Measurements from ENCODE around the gene SLC12A9.
A peak's percentile ranks its signal among the peaks of the same experiment; 100 is the strongest.
"Not testable (repeated sequence)": the region's sequence is repeated elsewhere in the genome, so short reads cannot be mapped to it uniquely, and the experiment has no call there.

SLC12A9 gene

GRCh38 chr7:100852048-100852872 lies at the start of gene SLC12A9:
TSS of gene SLC12A9 (plus strand) at chr7:100852713. CDS start at chr7:100854198, 1,485 bp downstream.
- DNase-seq (ENCODE audit: low spot score) = peak; percentile 97

GRCh38 chr7:100802951-100803350 lies 49.6 kb upstream of the SLC12A9 start:
- DNase-seq (ENCODE audit: low spot score) = no peak

GRCh38 chr7:100803398-100804161 lies 48.9 kb upstream of the SLC12A9 start:
- peak; percentile 97 for DNase-seq (ENCODE audit: low spot score)

DNA sequence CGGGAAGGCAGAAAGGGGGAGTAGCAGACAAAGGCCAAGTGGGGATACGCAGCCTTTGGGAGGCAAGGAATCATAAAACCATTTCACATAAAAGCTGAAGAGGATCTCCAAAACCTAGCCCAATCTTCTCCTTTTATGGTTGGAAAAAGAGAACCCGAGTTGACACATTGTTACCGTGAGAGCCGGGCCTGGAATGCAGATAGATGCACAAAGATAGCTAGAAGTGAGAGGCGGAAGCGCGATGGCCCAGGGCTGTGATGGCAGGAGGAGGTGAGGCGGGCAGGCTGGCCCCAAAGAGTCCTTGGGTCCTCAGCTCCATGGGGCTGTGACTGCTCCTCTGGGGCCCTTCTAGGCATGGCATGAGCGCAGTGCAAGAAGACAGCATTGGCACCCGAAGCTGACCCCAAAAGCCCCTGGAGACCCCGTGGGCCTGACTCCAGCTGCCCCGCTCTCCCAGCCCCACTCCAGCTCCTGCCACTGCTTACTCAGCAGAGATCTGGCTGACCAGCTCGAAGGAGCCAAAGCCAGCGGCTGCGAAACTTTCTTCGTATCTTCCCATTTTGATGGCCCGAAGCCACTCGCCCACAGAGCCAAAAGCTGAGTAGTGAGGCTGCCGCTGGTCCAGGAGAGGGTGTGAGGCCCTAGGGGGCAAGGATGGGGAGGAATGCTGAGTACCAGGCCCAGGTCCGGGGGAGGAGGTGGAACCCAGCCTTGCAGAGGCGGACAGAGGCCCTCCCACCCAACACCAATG lies 47.7 kb upstream of the SLC12A9 start:
- no peak for DNase-seq (ENCODE audit: low spot score)

- DNase-seq (ENCODE audit: low spot score) = no peak
These were observed 46.2 kb upstream of the SLC12A9 start for GRCh38 chr7:100806276-100806675.

DNA sequence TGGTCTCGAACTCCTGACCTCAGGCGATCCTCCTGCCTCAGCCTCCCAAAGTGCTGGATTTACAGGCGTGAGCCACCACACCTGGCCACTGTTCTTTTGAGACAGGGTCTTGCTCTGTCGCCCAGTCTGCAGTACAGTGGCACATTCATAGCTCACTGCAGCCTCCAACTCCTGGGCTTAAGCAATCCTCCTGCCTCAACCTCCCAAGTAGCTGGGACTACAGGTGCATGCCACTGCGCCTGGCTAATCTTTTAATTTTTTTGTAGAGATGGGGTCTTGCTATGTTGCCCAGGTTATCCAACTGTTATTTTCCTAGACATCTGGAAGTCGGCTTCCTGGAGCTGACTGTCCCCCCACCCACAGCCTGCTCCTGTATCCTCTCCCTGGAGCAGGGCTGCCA lies 45.6 kb upstream of the SLC12A9 start:
- not testable (repeated sequence) for DNase-seq (ENCODE audit: low spot score)

DNA sequence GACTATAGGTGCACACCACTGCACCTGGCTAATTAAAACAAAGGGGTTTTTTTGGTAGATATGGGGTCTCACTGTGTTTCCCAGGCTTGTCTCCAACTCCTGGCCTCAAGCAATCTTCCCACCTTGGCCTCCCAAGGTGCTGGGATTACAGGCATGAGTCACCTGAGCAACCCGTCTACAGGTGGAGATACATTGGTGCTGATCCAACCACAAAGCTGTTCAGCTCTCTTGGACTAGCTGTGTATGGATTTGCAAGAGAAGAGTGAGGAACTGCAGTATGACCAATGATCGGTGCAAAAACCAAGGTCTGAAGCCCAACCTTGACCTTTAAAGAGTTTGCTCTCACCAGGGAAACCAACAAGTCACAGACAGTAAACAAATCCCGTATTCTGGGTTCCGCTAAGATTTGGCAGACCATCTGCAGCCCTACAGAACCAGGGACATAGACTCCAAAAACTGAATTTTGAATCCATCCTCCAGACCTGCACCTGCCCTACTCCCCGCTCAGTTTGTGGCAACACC lies 44.1 kb upstream of the SLC12A9 start:
- no peak for DNase-seq (ENCODE audit: low spot score)

- DNase-seq (ENCODE audit: low spot score) = no peak
These were observed 41.0 kb upstream of the SLC12A9 start for GRCh38 chr7:100811480-100811879.

- no peak for DNase-seq (ENCODE audit: low spot score)
These were observed 39.8 kb upstream of the SLC12A9 start for GRCh38 chr7:100812729-100813128.

- not testable (repeated sequence) for DNase-seq (ENCODE audit: low spot score)
These were observed 36.0 kb upstream of the SLC12A9 start for GRCh38 chr7:100816515-100816914.

DNA sequence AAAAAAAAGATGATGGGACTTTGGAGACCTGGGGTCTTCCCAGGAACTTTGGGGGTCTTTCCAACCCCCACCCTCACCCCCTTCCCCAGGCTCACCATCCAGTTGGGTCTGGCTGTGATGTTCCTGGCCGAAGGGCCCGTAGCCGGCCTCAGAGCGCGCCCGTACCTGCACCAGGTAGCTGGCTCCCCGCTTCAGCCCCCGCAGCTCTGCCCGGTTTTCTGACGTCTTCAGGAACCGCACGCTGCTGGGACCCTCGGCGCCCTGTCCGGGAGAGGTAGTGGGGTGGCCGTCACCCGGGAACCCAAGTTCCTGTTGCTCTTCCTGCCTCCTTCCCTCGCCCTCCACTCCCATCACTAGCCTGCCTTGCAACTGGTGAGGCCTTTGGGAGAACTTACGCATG lies 35.4 kb upstream of the SLC12A9 start:
- DNase-seq (ENCODE audit: low spot score) = no peak

GRCh38 chr7:100818366-100818765 lies 34.1 kb upstream of the SLC12A9 start:
- DNase-seq (ENCODE audit: low spot score) = no peak

DNA sequence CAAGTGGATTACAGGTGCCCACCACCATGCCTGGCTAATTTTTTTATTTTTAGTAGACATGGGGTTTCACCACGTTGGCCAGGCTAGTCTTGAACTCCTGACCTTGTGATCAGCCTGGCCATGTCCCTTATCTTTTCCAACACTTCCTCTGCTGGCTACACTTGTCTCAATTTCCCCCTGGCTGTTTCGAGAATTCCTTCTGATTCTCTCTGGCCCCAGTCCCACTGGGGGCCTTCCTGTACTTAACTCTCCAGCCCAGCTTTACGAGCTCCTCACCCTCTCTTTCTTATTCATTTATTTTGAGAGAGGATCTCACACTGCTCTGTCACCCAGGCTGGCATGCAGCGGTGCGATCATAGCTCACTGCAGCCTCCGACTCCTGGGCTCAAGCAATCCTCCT lies 33.7 kb upstream of the SLC12A9 start:
- DNase-seq (ENCODE audit: low spot score) = no peak

DNA sequence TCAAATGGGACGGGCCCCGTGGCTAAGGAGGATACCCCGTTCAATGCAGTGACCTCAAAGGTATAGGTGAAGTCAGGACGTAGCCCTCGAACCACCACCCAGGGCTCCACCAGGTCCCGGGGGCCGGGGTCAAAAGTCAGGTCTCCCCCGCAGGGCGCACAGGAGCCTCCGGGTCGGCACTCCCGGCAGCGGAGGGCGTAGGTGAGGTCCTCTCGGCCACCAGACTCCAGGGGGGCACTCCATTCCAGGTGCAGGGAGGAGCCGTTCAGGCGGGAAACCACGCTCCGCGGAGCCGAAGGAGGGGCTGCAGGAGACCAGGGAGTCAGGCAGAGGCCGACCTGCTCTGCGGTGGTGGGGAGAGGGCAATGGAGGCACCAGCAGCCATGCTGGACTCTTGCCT lies 32.9 kb upstream of the SLC12A9 start:
- DNase-seq (ENCODE audit: low spot score) = no peak

GRCh38 chr7:100822236-100823139 lies 30.0 kb upstream of the SLC12A9 start:
- DNase-seq (ENCODE audit: low spot score) = no peak

GRCh38 chr7:100823140-100823525 lies 29.4 kb upstream of the SLC12A9 start:
- no peak for DNase-seq (ENCODE audit: low spot score)

DNA sequence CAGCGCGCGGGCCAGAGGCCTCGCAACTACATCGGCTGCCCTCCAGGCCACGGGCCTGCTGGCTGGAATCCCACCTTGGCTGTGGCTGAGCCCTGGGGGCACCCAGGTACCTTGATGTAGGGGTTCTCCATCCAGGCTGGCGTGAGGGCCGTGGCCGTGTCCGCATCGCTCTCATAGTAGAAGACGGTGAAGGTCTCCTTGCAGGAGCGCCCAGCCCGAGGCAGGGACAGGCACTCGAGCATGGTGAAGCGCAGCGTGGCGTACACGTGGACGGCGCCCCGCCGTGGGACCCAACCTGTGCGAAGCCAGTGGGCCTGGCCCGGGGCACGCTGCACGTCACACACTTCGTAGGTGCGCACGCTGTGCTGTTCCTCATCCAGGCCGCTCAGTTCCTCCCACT lies 29.0 kb upstream of the SLC12A9 start:
- DNase-seq (ENCODE audit: low spot score) = no peak

DNA sequence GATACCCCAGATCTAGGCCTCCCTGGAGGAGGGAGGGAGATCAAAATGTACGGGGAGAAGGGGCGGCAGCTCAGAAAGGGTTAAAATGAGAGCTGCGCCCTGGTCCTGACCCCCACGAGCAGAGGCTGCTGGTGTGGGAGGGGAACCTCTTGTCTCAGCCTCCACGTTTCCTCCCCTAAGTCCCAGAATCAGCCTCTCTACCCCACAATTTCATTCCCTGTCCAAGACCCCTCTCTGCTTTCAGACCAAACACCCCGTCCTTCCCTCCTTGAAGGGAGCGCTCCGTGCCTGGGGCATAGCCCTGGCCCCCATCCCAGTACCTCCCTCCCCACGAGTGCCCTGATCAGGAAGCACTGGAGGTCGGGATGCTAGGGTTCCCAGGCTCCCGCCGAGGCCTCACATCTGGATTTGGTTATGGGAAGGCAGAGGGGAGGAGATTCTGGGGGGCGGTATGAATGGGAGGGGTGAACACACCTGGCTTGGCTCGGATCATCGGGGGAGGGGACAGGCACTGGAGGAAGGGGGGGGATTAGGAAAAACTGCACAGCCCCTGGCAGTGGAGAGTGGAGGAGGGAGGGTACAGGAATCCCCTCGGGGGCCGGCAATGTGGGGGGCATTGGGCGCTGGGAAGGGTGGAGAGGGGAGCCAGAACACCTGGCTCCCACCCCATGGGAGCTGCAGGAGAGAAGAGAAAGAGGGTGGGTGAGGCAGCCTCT lies 27.9 kb upstream of the SLC12A9 start:
- no peak for DNase-seq (ENCODE audit: low spot score)

DNA sequence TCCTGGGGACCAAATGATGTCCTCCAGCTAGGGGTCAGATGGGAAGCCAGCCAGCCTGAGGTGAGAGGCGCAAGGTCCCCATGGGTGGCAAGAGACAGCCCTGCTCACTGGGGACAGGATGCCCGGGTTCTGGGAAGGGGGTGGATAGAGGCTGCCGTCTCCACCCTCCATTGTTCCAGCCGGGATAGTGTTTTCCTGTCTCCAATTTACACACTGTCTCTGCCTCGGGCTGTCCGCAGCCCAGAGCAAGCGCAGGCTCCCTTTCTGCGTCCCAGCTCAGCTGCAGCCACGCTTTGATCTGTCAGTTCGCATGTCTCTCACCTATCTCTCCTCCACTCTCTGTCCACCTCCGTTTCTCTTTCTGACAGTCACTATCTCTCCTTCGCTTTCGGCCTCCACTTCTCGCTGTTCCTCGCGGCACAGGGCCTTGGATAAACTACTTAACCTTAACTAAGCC lies 27.3 kb upstream of the SLC12A9 start:
- DNase-seq (ENCODE audit: low spot score) = no peak

- DNase-seq (ENCODE audit: low spot score) = no peak
These were observed 26.6 kb upstream of the SLC12A9 start for GRCh38 chr7:100825751-100826513.
